Mesenchymal stem cell (in vitro differentiated cells and primary cell): ENCODE data around the gene AK2.
"Not testable (repeated sequence)": the region's sequence is repeated elsewhere in the genome, so short reads cannot be mapped to it uniquely, and the experiment has no call there.

Experiments
- DNase-seq: peaks from one replicate; pipeline ENCODE4 v3.0.0-alpha.2; 2013
- H2AFZ ChIP-seq: one replicate; pipeline ENCODE4 v1.6.1; 2013; ENCODE audit warnings: low read depth, mild to moderate bottlenecking, control low read depth, inconsistent platforms, low read length, moderate library complexity
- H2AK5ac ChIP-seq: 2 replicates; pipeline ENCODE4 v1.6.1; 2013; ENCODE audit warnings: low read length, moderate library complexity, mild to moderate bottlenecking, inconsistent platforms; ENCODE audit not compliant: severe bottlenecking
- H2BK120ac ChIP-seq: one replicate; pipeline ENCODE4 v1.6.1; 2013; ENCODE audit warnings: low read depth, mild to moderate bottlenecking, inconsistent platforms, low read length, moderate library complexity
- H2BK12ac ChIP-seq, 2 experiments: one replicate each; pipeline ENCODE4 v1.6.1; 2013; ENCODE audit warnings: inconsistent platforms in 2 of 2, low read length in 2 of 2, mild to moderate bottlenecking in 2 of 2, moderate library complexity in 2 of 2, control low read depth in 1 of 2
- H2BK15ac ChIP-seq: one replicate; pipeline ENCODE4 v1.6.1; 2013; ENCODE audit warnings: mild to moderate bottlenecking, low read depth, inconsistent platforms; ENCODE audit not compliant: poor library complexity, severe bottlenecking
- H2BK5ac ChIP-seq: 2 replicates; pipeline ENCODE4 v1.6.1; 2013; ENCODE audit warnings: low read depth, mild to moderate bottlenecking, low read length, control low read depth, inconsistent platforms; ENCODE audit not compliant: poor library complexity, severe bottlenecking
- H3K14ac ChIP-seq, 2 experiments: one replicate each; pipeline ENCODE4 v1.6.1; 2013; ENCODE audit warnings: inconsistent platforms in 2 of 2, low read length in 2 of 2, control low read depth in 1 of 2, mild to moderate bottlenecking in 1 of 2, moderate library complexity in 1 of 2
- H3K18ac ChIP-seq, 2 experiments: one replicate each; pipeline ENCODE4 v1.6.1; 2013; ENCODE audit warnings: inconsistent platforms in 2 of 2, low read length in 2 of 2, control low read depth in 1 of 2, low read depth in 1 of 2, mild to moderate bottlenecking in 1 of 2
- H3K23ac ChIP-seq, 2 experiments: one replicate each; pipeline ENCODE4 v1.6.1; 2013; ENCODE audit warnings: inconsistent platforms in 2 of 2, low read length in 2 of 2, mild to moderate bottlenecking in 2 of 2, moderate library complexity in 2 of 2, control low read depth in 1 of 2
- H3K27ac ChIP-seq: 2 replicates; pipeline ENCODE4 v1.5.1; 2013; ENCODE audit warnings: mild to moderate bottlenecking, moderate library complexity, low read length, control low read depth, inconsistent platforms; ENCODE audit not compliant: poor library complexity, severe bottlenecking
- H3K27me3 ChIP-seq, 2 experiments: 2 replicates each; pipeline versions ENCODE4 v1.6.1 to v1.7.0; 2013; ENCODE audit warnings: low read length in 2 of 2, mild to moderate bottlenecking in 2 of 2, moderate library complexity in 2 of 2, control low read depth in 1 of 2, inconsistent platforms in 1 of 2; ENCODE audit not compliant: control insufficient read depth in 1 of 2, insufficient read depth in 1 of 2
- H3K36me3 ChIP-seq, 2 experiments: 2 replicates each; pipeline versions ENCODE4 v1.6.1 to v1.7.0; 2013; ENCODE audit warnings: low read length in 2 of 2, control low read depth in 1 of 2, inconsistent platforms in 1 of 2, low read depth in 1 of 2, mild to moderate bottlenecking in 1 of 2; ENCODE audit not compliant: insufficient read depth in 2 of 2, control insufficient read depth in 1 of 2
- H3K4ac ChIP-seq, 2 experiments: one replicate each; pipeline ENCODE4 v1.6.1; 2013; ENCODE audit warnings: inconsistent platforms in 2 of 2, low read length in 2 of 2, mild to moderate bottlenecking in 2 of 2, moderate library complexity in 2 of 2, control low read depth in 1 of 2, low read depth in 1 of 2
- H3K4me1 ChIP-seq: 2 replicates; pipeline ENCODE4 v1.6.1; 2013; ENCODE audit warnings: low read depth, low read length, control low read depth; ENCODE audit not compliant: control insufficient read depth, insufficient read depth
- H3K4me2 ChIP-seq: 2 replicates; pipeline ENCODE4 v1.6.1; 2013; ENCODE audit warnings: low read length, mild to moderate bottlenecking, inconsistent platforms; ENCODE audit not compliant: poor library complexity, severe bottlenecking
- H3K4me3 ChIP-seq, 2 experiments: 2 replicates each; pipeline versions ENCODE4 v1.5.1 to v1.7.0; 2013; ENCODE audit warnings: low read length in 2 of 2, mild to moderate bottlenecking in 2 of 2, control low read depth in 1 of 2, low read depth in 1 of 2; ENCODE audit not compliant: insufficient read depth in 1 of 2
- H3K79me1 ChIP-seq: replicated peaks from 2 replicates; pipeline ENCODE4 v1.6.1; 2013; ENCODE audit warnings: mild to moderate bottlenecking, control low read depth, low read length, inconsistent platforms; ENCODE audit not compliant: poor library complexity, severe bottlenecking
- H3K9ac ChIP-seq: 2 replicates; pipeline ENCODE4 v1.7.0; 2013; ENCODE audit warnings: mild to moderate bottlenecking, low read length, moderate library complexity
- H3K9me3 ChIP-seq: 2 replicates; pipeline ENCODE4 v1.7.0; 2013; ENCODE audit warnings: mild to moderate bottlenecking, low read length; ENCODE audit not compliant: control insufficient read depth
- H4K8ac ChIP-seq: one replicate; pipeline ENCODE4 v1.6.1; 2013; ENCODE audit warnings: inconsistent platforms, mild to moderate bottlenecking, low read length, moderate library complexity
- H4K91ac ChIP-seq: one replicate; pipeline ENCODE4 v1.6.1; 2013; ENCODE audit warnings: mild to moderate bottlenecking, low read length, inconsistent platforms
- WGBS: methylation state at CpG from one replicate; pipeline ENCODE4 v1.1.7; 2013; ENCODE audit warnings: mixed read lengths; 5-methylcytosine and 5-hydroxymethylcytosine counted together

The AK2 gene

GRCh38 chr1:33074193-33074945 is 37.7 kb upstream of the AK2 start:
- H3K23ac ChIP-seq: no peak overlapping the region
- H2AFZ ChIP-seq: no peak overlapping the region
- H3K36me3 ChIP-seq: no peaks in the 10 kb centered on the region
- no peaks in the 10 kb centered on the region for H3K9me3 ChIP-seq
- H4K8ac ChIP-seq: no peak overlapping the region
- no peak overlapping the region for H3K4me2 ChIP-seq
- H3K18ac ChIP-seq: no peak overlapping the region
- H3K9ac ChIP-seq: peak overlapping the region; percentile 12
- no peak overlapping the region for H4K91ac ChIP-seq
- H2BK120ac ChIP-seq: no peak overlapping the region
- H3K27ac ChIP-seq: no peak overlapping the region
- H2BK15ac ChIP-seq: no peak overlapping the region
- H3K14ac ChIP-seq: no peak overlapping the region
- H2AK5ac ChIP-seq: no peak overlapping the region
- H3K4ac ChIP-seq: no peak overlapping the region
- H3K4me1 ChIP-seq: no peaks in the 10 kb centered on the region
- no peak for DNase-seq
- H3K79me1 ChIP-seq: no peaks in the 10 kb centered on the region
- no peak overlapping the region for H2BK5ac ChIP-seq
- no peak overlapping the region for H2BK12ac ChIP-seq
- H3K27me3 ChIP-seq: peaks cover 0 to 10% of the 10 kb centered on the region in 2 experiments
- WGBS: 79% methylated on average over 2 of the region's 4 CpGs
- no peak overlapping the region for H3K4me3 ChIP-seq

GRCh38 chr1:33072707-33073106 is 36.0 kb upstream of the AK2 start:
- no peak overlapping the region for H3K18ac ChIP-seq
- no peak overlapping the region for H2BK5ac ChIP-seq
- H2AFZ ChIP-seq: no peak overlapping the region
- H2AK5ac ChIP-seq: no peak overlapping the region
- H3K27ac ChIP-seq: no peak overlapping the region
- H3K4me1 ChIP-seq: no peaks in the 10 kb centered on the region
- H3K23ac ChIP-seq: no peak overlapping the region
- peaks cover 0 to 10% of the 10 kb centered on the region in 2 experiments for H3K27me3 ChIP-seq
- H3K4me3 ChIP-seq: no peak overlapping the region
- H3K36me3 ChIP-seq: no peaks in the 10 kb centered on the region
- no peak overlapping the region for H2BK15ac ChIP-seq
- no peak overlapping the region for H2BK120ac ChIP-seq
- no peaks in the 10 kb centered on the region for H3K79me1 ChIP-seq
- no peak overlapping the region for H4K8ac ChIP-seq
- H3K4me2 ChIP-seq: no peak overlapping the region
- WGBS: 91% methylated on average over 2 of the region's 2 CpGs
- H3K4ac ChIP-seq: no peak overlapping the region
- H3K9me3 ChIP-seq: no peaks in the 10 kb centered on the region
- H4K91ac ChIP-seq: no peak overlapping the region
- no peak overlapping the region for H3K9ac ChIP-seq
- no peak overlapping the region for H3K14ac ChIP-seq
- no peak for DNase-seq
- H2BK12ac ChIP-seq: no peak overlapping the region

- Histone ChIP-seq H2BK120ac (no peak overlapping the region), H3K27me3 (peaks cover 0 to 10% of the 10 kb centered on the region in 2 experiments), H3K27ac (no peak overlapping the region), H3K18ac (no peak overlapping the region), H4K91ac (no peak overlapping the region), H2BK5ac (no peak overlapping the region), H3K4me3 (no peak overlapping the region), H3K14ac (no peak overlapping the region), H3K4ac (no peak overlapping the region), H2BK12ac (no peak overlapping the region), H3K4me1 (no peaks in the 10 kb centered on the region), H3K79me1 (no peaks in the 10 kb centered on the region), H2AK5ac (no peak overlapping the region), H3K36me3 (no peaks in the 10 kb centered on the region), H4K8ac (no peak overlapping the region), H2AFZ (no peak overlapping the region), H3K9ac (no peak overlapping the region), H3K9me3 (peaks cover 5% of the 10 kb centered on the region), H3K23ac (no peak overlapping the region), H3K4me2 (no peak overlapping the region), H2BK15ac (no peak overlapping the region)
- no peak for DNase-seq
- 100% methylated on average over 1 of the region's 1 CpG for WGBS
Observed at GRCh38 chr1:33070628-33071027, 33.9 kb upstream of the AK2 start.

GRCh38 chr1:33068108-33068507 is 31.4 kb upstream of the AK2 start:
- not testable (repeated sequence) for H3K18ac ChIP-seq, H4K91ac ChIP-seq, H3K9ac ChIP-seq, H2AK5ac ChIP-seq, H3K4me1 ChIP-seq, H2AFZ ChIP-seq, H3K4ac ChIP-seq, H3K27me3 ChIP-seq, H3K79me1 ChIP-seq, H3K36me3 ChIP-seq, H2BK15ac ChIP-seq, H2BK12ac ChIP-seq, H3K4me2 ChIP-seq, H3K23ac ChIP-seq, H3K27ac ChIP-seq, H3K4me3 ChIP-seq, DNase-seq, H2BK5ac ChIP-seq, H3K14ac ChIP-seq, H4K8ac ChIP-seq, H2BK120ac ChIP-seq
- peaks cover 27% of the 10 kb centered on the region for H3K9me3 ChIP-seq
- WGBS: 70% methylated on average over 1 of the region's 2 CpGs
